Activated CD8-positive, alpha-beta T cell treated with anti-CD3 and anti-CD28 coated beads, Interleukin-2, amount 10 ng/mL, durations not matched to agents 7 days and 5 days (primary cell): ENCODE results near the gene PPARD. TPM values are rescaled to one million over a fixed set of nuclear protein-coding genes. Genes with fewer than 3 reads are reported as not detected.

ENCODE experiments used
- ATAC-seq: fragments of 150-1000 bp; cut with Tn5 transposase; one replicate; pipeline ENCODE4 v1.10.0; 2021; ENCODE audit warnings: moderate library complexity
- CTCF ChIA-PET: fragments of 350-600 bp; sonication (Branson Sonifier 250); formaldehyde crosslinking; loops from one replicate; lab custom pipeline; 2021; ENCODE audit warnings: antibody characterized with exemption; lab: Charles Lee
- POLR2A ChIA-PET: fragments of 350-600 bp; sonication (Branson Sonifier 250); formaldehyde crosslinking; loops from one replicate; lab custom pipeline; 2021; ENCODE audit warnings: antibody characterized with exemption; lab: Charles Lee
- DNase-seq: peaks from one replicate; pipeline ENCODE4 v3.0.0-alpha.2; 2020
- H3K27ac Mint-ChIP-seq: one replicate; pipeline ENCODE4 v1.8.0; 2021; ENCODE audit warnings: mild to moderate bottlenecking, mixed read lengths
- H3K27me3 Mint-ChIP-seq: one replicate; pipeline ENCODE4 v1.8.0; 2021; ENCODE audit warnings: low read depth, mixed read lengths
- H3K36me3 Mint-ChIP-seq: one replicate; pipeline ENCODE4 v1.8.0; 2021; ENCODE audit warnings: low read depth, mixed read lengths
- H3K4me1 Mint-ChIP-seq: one replicate; pipeline ENCODE4 v1.8.0; 2021; ENCODE audit warnings: low read depth, mixed read lengths
- H3K4me3 Mint-ChIP-seq: one replicate; pipeline ENCODE4 v1.8.0; 2021; ENCODE audit warnings: mild to moderate bottlenecking, mixed read lengths
- H3K9me3 Mint-ChIP-seq: one replicate; pipeline ENCODE4 v1.8.0; 2022; ENCODE audit warnings: mixed read lengths; ENCODE audit not compliant: insufficient read depth
- total RNA-seq, 2 experiments: library from RNA; stranded (reverse); gene quantifications; one replicate each; pipeline ENCODE4 v1.2.3, GENCODE V29; 2021

PPARD gene
- total RNA-seq, 2 experiments from 2014 or later, result 36.3 to 36.7 TPM

- ATAC-seq (peak; percentile 37), DNase-seq (peak; percentile 78)
Measured at GRCh38 chr6:35445691-35446090, 103.3 kb downstream of the PPARD start.

GRCh38 chr6:35448191-35448590, 105.8 kb downstream of the PPARD start:
- H3K36me3 Mint-ChIP-seq, result no peaks in the 10 kb centered on the region
- H3K4me1 Mint-ChIP-seq, result peaks cover 48% of the 10 kb centered on the region
- H3K9me3 Mint-ChIP-seq, result no peaks in the 10 kb centered on the region
- ChIA-PET CTCF (interaction anchor here (0.7 to 11.1 kb wide), 14 partner anchors 15 to 154 kb away, joined by 3 to 192 read pairs (median 6); partner anchors contain the start of genes DEF6, PPARD and RPL10A), POLR2A (interaction anchor here (0.6 to 1.1 kb wide), 2 partner anchors 44 to 106 kb away, joined by 3 read pairs; partner anchors contain the start of gene PPARD)
- peaks cover 4% of the 10 kb centered on the region for H3K27me3 Mint-ChIP-seq
- DNase-seq (no peak), ATAC-seq (no peak)
- H3K4me3 Mint-ChIP-seq, result no peak overlapping the region
- H3K27ac Mint-ChIP-seq, result no peak overlapping the region

More at GRCh38 chr6:35445691-35446090, 103.3 kb downstream of the PPARD start:
- ChIA-PET CTCF (interaction anchor here (2.8 to 11.1 kb wide), 2 partner anchors 26 to 147 kb away, joined by 14 to 149 read pairs; partner anchors contain the start of gene DEF6), POLR2A (no interaction called here)
- Mint-ChIP-seq H3K27me3 (no peaks in the 10 kb centered on the region), H3K9me3 (no peaks in the 10 kb centered on the region), H3K36me3 (no peaks in the 10 kb centered on the region), H3K27ac (peak overlapping the region; percentile 63), H3K4me3 (no peak overlapping the region), H3K4me1 (peaks cover 31% of the 10 kb centered on the region)

GRCh38 chr6:35449287-35449881, 107.0 kb downstream of the PPARD start:
- Mint-ChIP-seq H3K27me3 (peaks cover 4% of the 10 kb centered on the region), H3K4me1 (peaks cover 60% of the 10 kb centered on the region), H3K4me3 (no peak overlapping the region), H3K36me3 (peaks cover 4% of the 10 kb centered on the region), H3K9me3 (no peaks in the 10 kb centered on the region), H3K27ac (no peak overlapping the region)
- peak; percentile 61 for DNase-seq
- ATAC-seq, result peak; percentile 65
- POLR2A ChIA-PET, result interaction anchor here (0.6 to 1.3 kb wide), 5 partner anchors 30 to 722 kb away, joined by 3 to 11 read pairs (median 4); partner anchors contain the start of genes DEF6 and PPARD
- CTCF ChIA-PET, result interaction anchor here (0.6 to 11.1 kb wide), 39 partner anchors 13 to 190 kb away, joined by 3 to 192 read pairs (median 6); partner anchors contain the start of genes DEF6, PPARD, RPL10A and ZNF76

- CTCF ChIA-PET, result interaction anchor here (0.8 to 11.1 kb wide), 20 partner anchors 15 to 284 kb away, joined by 3 to 192 read pairs (median 4); partner anchors contain the start of genes DEF6, PPARD and RPL10A
- ATAC-seq (no peak), DNase-seq (no peak)
- Mint-ChIP-seq H3K9me3 (no peaks in the 10 kb centered on the region), H3K4me1 (peaks cover 49% of the 10 kb centered on the region), H3K4me3 (peak overlapping the region; percentile 83), H3K27me3 (peaks cover 4% of the 10 kb centered on the region), H3K27ac (peak overlapping the region; percentile 75), H3K36me3 (peaks cover 22% of the 10 kb centered on the region)
- POLR2A ChIA-PET, result interaction anchor here (0.7 to 1.4 kb wide), 8 partner anchors 20 to 155 kb away, joined by 3 to 7 read pairs (median 3); partner anchors contain the start of genes DEF6 and PPARD
Measured at GRCh38 chr6:35451354-35452182, 109.2 kb downstream of the PPARD start.

GRCh38 chr6:35452183-35453090, 110.1 kb downstream of the PPARD start, which contains the start of gene FANCE:
Gene FANCE (plus strand): TSS chr6:35452338. CDS start chr6:35452546, 208 bp downstream.
- CTCF ChIA-PET, result interaction anchor here (0.8 to 11.1 kb wide), 15 partner anchors 14 to 283 kb away, joined by 3 to 192 read pairs (median 5); partner anchors contain the start of genes DEF6, PPARD and RPL10A
- POLR2A ChIA-PET, result interaction anchor here (0.9 to 1.8 kb wide), 4 partner anchors 16 to 156 kb away, joined by 3 to 7 read pairs (median 4); partner anchors contain the start of genes DEF6, PPARD and RPL10A
- H3K27ac Mint-ChIP-seq, result peak within 1 kb of the TSS; percentile 75
- H3K36me3 Mint-ChIP-seq, result peaks cover 22% of the 10 kb centered on the region
- peaks cover 4% of the 10 kb centered on the region for H3K27me3 Mint-ChIP-seq
- H3K4me1 Mint-ChIP-seq, result peaks cover 50% of the 10 kb centered on the region
- DNase-seq (peak; percentile 93), ATAC-seq (peak; percentile 84)
- H3K4me3 Mint-ChIP-seq, result peak within 1 kb of the TSS; percentile 83
- H3K9me3 Mint-ChIP-seq, result no peaks in the 10 kb centered on the region

GRCh38 chr6:35453236-35453635, 110.9 kb downstream of the PPARD start:
- H3K4me1 Mint-ChIP-seq, result peaks cover 51% of the 10 kb centered on the region
- peak overlapping the region; percentile 74 for H3K4me3 Mint-ChIP-seq
- ATAC-seq (no peak), DNase-seq (no peak)
- peaks cover 26% of the 10 kb centered on the region for H3K36me3 Mint-ChIP-seq
- H3K9me3 Mint-ChIP-seq, result no peaks in the 10 kb centered on the region
- peaks cover 4% of the 10 kb centered on the region for H3K27me3 Mint-ChIP-seq
- ChIA-PET POLR2A (interaction anchor here (1.1 to 1.8 kb wide), 3 partner anchors 15 to 156 kb away, joined by 4 to 7 read pairs (median 5); partner anchors contain the start of genes DEF6, PPARD and RPL10A), CTCF (interaction anchor here (0.9 to 11.1 kb wide), 5 partner anchors 14 to 155 kb away, joined by 3 to 149 read pairs (median 8); partner anchors contain the start of genes DEF6 and RPL10A)
- no peak overlapping the region for H3K27ac Mint-ChIP-seq

- POLR2A ChIA-PET, result interaction anchor here (1.8 kb wide), 1 partner anchor 14 kb away, joined by 5 read pairs; the partner anchor contains the start of gene RPL10A
- Mint-ChIP-seq H3K27ac (no peak overlapping the region), H3K27me3 (peaks cover 4% of the 10 kb centered on the region), H3K4me1 (peaks cover 47% of the 10 kb centered on the region), H3K4me3 (peak overlapping the region; percentile 74), H3K9me3 (no peaks in the 10 kb centered on the region), H3K36me3 (peaks cover 33% of the 10 kb centered on the region)
- DNase-seq (no peak), ATAC-seq (no peak)
- CTCF ChIA-PET, result interaction anchor here (0.8 to 11.1 kb wide), 4 partner anchors 12 to 156 kb away, joined by 3 to 149 read pairs (median 18); partner anchors contain the start of genes DEF6 and RPL10A
Measured at GRCh38 chr6:35454391-35455110, 112.2 kb downstream of the PPARD start.

GRCh38 chr6:35457907-35458306, 115.5 kb downstream of the PPARD start:
- no peak for DNase-seq
- no peaks in the 10 kb centered on the region for H3K27me3 Mint-ChIP-seq
- POLR2A ChIA-PET, result interaction anchor here (0.6 kb wide), 1 partner anchor 132 kb away, joined by 3 read pairs; no protein-coding TSS in a partner anchor
- CTCF ChIA-PET, result interaction anchor here (0.7 to 1.4 kb wide), 4 partner anchors 10 to 164 kb away, joined by 4 to 6 read pairs (median 4); partner anchors contain the start of genes PPARD and RPL10A
- no peak overlapping the region for H3K27ac Mint-ChIP-seq
- peaks cover 45% of the 10 kb centered on the region for H3K36me3 Mint-ChIP-seq
- H3K4me3 Mint-ChIP-seq, result no peak overlapping the region
- no peak for ATAC-seq
- H3K4me1 Mint-ChIP-seq, result peaks cover 24% of the 10 kb centered on the region
- H3K9me3 Mint-ChIP-seq, result no peaks in the 10 kb centered on the region

GRCh38 chr6:35461270-35461669, 118.9 kb downstream of the PPARD start:
- ATAC-seq, result no peak
- CTCF ChIA-PET, result no interaction called here
- no peaks in the 10 kb centered on the region for H3K9me3 Mint-ChIP-seq
- POLR2A ChIA-PET, result no interaction called here
- peaks cover 45% of the 10 kb centered on the region for H3K36me3 Mint-ChIP-seq
- H3K27ac Mint-ChIP-seq, result no peak overlapping the region
- no peaks in the 10 kb centered on the region for H3K27me3 Mint-ChIP-seq
- H3K4me1 Mint-ChIP-seq, result peaks cover 3% of the 10 kb centered on the region
- no peak overlapping the region for H3K4me3 Mint-ChIP-seq
- DNase-seq, result no peak
